ENCODE data around the gene SLC7A8. TPM values are rescaled to one million over a fixed set of nuclear protein-coding genes. Genes with fewer than 3 reads are reported as not detected.

SLC7A8 gene
- total and polyA plus RNA-seq, 2 of the 4 experiments (the other 2 are of a cell fraction) = 0.31 TPM; not detected in 1

GRCh38 chr14:23159532-23159931 is 23.9 kb downstream of the SLC7A8 start:
- BruUV-seq (replicated peaks) = no TSS peak
- Histone ChIP-seq H3K56ac (ENCODE audit: extremely low read depth, insufficient read depth, low read length) (no peak overlapping the region), H3K23ac (ENCODE audit: low read depth, low read length) (no peak overlapping the region), H2BK15ac (ENCODE audit: low read depth, low read length) (no peak overlapping the region; the same call in 2 of the 3 replicates), H2AFZ (replicated peaks; ENCODE audit: low read length, poor library complexity) (no peak overlapping the region), H3K79me1 (ENCODE audit: low read depth in 1 of 2, low read length in 2 of 2) (no peaks in the 10 kb centered on the region), H2AK9ac (replicated peaks; ENCODE audit: low read depth, low read length, poor library complexity) (no peak overlapping the region), H3K9me1 (ENCODE audit: insufficient read depth, low read length) (0 out of 2 replicates have a peak, but pooled peaks cover 3% of the 10 kb centered on the region), H3K4me1 (ENCODE audit: control insufficient read depth, insufficient read depth, low read length) (peaks cover 7% of the 10 kb centered on the region), H4K5ac (ENCODE audit: low read depth, low read length) (no peak overlapping the region), H3K18ac (ENCODE audit: low read depth, low read length) (no peak overlapping the region), H2BK120ac (ENCODE audit: low read depth, low read length) (no peak overlapping the region), H3K14ac (replicated peaks; ENCODE audit: low read depth, low read length) (no peak overlapping the region), H3K9ac (ENCODE audit: low read depth, low read length) (no peak overlapping the region), H3K36me3 (ENCODE audit: control insufficient read depth, insufficient read depth, low read length) (no peaks in the 10 kb centered on the region), H3K4ac (ENCODE audit: low read depth, low read length) (no peak overlapping the region), H3K27me3 (ENCODE audit: control insufficient read depth, insufficient read depth, low read length) (peaks cover 16% of the 10 kb centered on the region), H3K27ac (ENCODE audit: insufficient read depth, low read length) (no peak overlapping the region), H3K4me2 (ENCODE audit: low read depth, low read length) (no peak overlapping the region), H3K9me3 (ENCODE audit: control insufficient read depth, insufficient read depth, low read length) (no peaks in the 10 kb centered on the region), H4K8ac (ENCODE audit: low read depth in 2 of 2, low read length in 2 of 2) (no peak overlapping the region), H2BK5ac (ENCODE audit: low read depth, low read length, poor library complexity, severe bottlenecking) (no peak overlapping the region), H2BK20ac (ENCODE audit: low read depth, low read length) (no peak overlapping the region), H4K20me1 (ENCODE audit: insufficient read depth, low read length) (no peaks in the 10 kb centered on the region), H2AK5ac (ENCODE audit: low read depth, low read length) (no peak overlapping the region), H4K91ac (ENCODE audit: insufficient read depth, low read depth, low read length) (no peak overlapping the region), H3K4me3 (ENCODE audit: insufficient read depth, low read depth, low read length) (no peak overlapping the region)
- CTCF ChIA-PET = interaction anchor here (2.0 kb wide), 1 partner anchor 39 kb away, joined by 5 read pairs; no protein-coding TSS in a partner anchor
- in situ Hi-C loops (cut with MboI; ENCODE audit: low sequenced_read_pairs) = no loop called here
- intact Hi-C loops (cut with micrococcal nuclease) = no loop called here
- dilution Hi-C loops (cut with HindIII; ENCODE audit: low sequenced_read_pairs, unreplicated experiment) = no loop called here
- ATAC-seq (ENCODE audit: low read depth) = no peak
- DNase-seq = no peak
- WGBS, 2 experiments (ENCODE audit: extremely low coverage in 2 of 2, insufficient read length in 1 of 2) = no CpG with 5 or more reads among the region's 1 CpG
- no peak for TF ChIP-seq RCOR1 (IDR thresholded peaks at IDR 0.05; ENCODE audit: insufficient replicate concordance, low read length)
- POLR2A ChIA-PET (ENCODE audit: unreplicated experiment) = no interaction called here

Measured in IMR-90 (cell line).